Activated T-cell treated with anti-CD3 and anti-CD28 coated beads, Interleukin-2, amount 50 U/mL, for 4 hours (primary cell): Measurements from ENCODE around the gene PBX1. TPM values are rescaled to one million over a fixed set of nuclear protein-coding genes. Genes with fewer than 3 reads are reported as not detected.

ENCODE experiments used
- ATAC-seq, 2 donors: fragments of 200-7000 bp; cut with Tn5 transposase; one replicate each; pipeline ENCODE4 v1.10.0; 2021
- DNase-seq: peaks from one replicate; pipeline ENCODE4 v3.0.0-alpha.2; 2020
- H3K27me3 Mint-ChIP-seq: one replicate; pipeline ENCODE4 v1.8.0; 2021; ENCODE audit warnings: low read depth, mixed read lengths
- H3K36me3 Mint-ChIP-seq: one replicate; pipeline ENCODE4 v1.8.0; 2022; ENCODE audit warnings: mixed read lengths; ENCODE audit not compliant: insufficient read depth
- H3K4me1 Mint-ChIP-seq: one replicate; pipeline ENCODE4 v1.8.0; 2021; ENCODE audit warnings: low read depth, mixed read lengths
- H3K4me3 Mint-ChIP-seq: one replicate; pipeline ENCODE4 v1.8.0; 2021; ENCODE audit warnings: mild to moderate bottlenecking, moderate library complexity, mixed read lengths
- H3K9me3 Mint-ChIP-seq: one replicate; pipeline ENCODE4 v1.8.0; 2021; ENCODE audit warnings: mixed read lengths
- total RNA-seq, 3 donors: library from RNA; stranded (reverse); gene quantifications; one replicate each; pipeline ENCODE4 v1.2.1, GENCODE V29; 2021

The PBX1 gene
- total RNA-seq, 3 donors from 2014 or later, result 0.41 to 0.48 (median 0.47) TPM

- H3K9me3 Mint-ChIP-seq, result no peaks in the 10 kb centered on the region
- H3K4me1 Mint-ChIP-seq, result no peaks in the 10 kb centered on the region
- H3K27me3 Mint-ChIP-seq, result peaks cover 4% of the 10 kb centered on the region
- ATAC-seq (no peak), DNase-seq (no peak)
- H3K4me3 Mint-ChIP-seq, result no peak overlapping the region
- no peaks in the 10 kb centered on the region for H3K36me3 Mint-ChIP-seq
These were observed 216.1 kb downstream of the PBX1 start for GRCh38 chr1:164774819-164775654.

- no peaks in the 10 kb centered on the region for H3K9me3 Mint-ChIP-seq
- no peaks in the 10 kb centered on the region for H3K36me3 Mint-ChIP-seq
- H3K27me3 Mint-ChIP-seq, result peaks cover 6% of the 10 kb centered on the region
- ATAC-seq, result no peak
- no peak overlapping the region for H3K4me3 Mint-ChIP-seq
- no peak for DNase-seq
- no peaks in the 10 kb centered on the region for H3K4me1 Mint-ChIP-seq
These were observed 218.5 kb downstream of the PBX1 start for GRCh38 chr1:164777518-164777917.

- ATAC-seq, result no peak
- no peak for DNase-seq
- H3K27me3 Mint-ChIP-seq, result peaks cover 6% of the 10 kb centered on the region
- no peak overlapping the region for H3K4me3 Mint-ChIP-seq
- H3K9me3 Mint-ChIP-seq, result no peaks in the 10 kb centered on the region
- no peaks in the 10 kb centered on the region for H3K4me1 Mint-ChIP-seq
- H3K36me3 Mint-ChIP-seq, result no peaks in the 10 kb centered on the region
These were observed 220.4 kb downstream of the PBX1 start for GRCh38 chr1:164779376-164779775.

- Mint-ChIP-seq H3K36me3 (no peaks in the 10 kb centered on the region), H3K4me1 (no peaks in the 10 kb centered on the region), H3K4me3 (no peak overlapping the region), H3K27me3 (peaks cover 6% of the 10 kb centered on the region), H3K9me3 (no peaks in the 10 kb centered on the region)
- ATAC-seq, result no peak
- no peak for DNase-seq
These were observed 221.3 kb downstream of the PBX1 start for GRCh38 chr1:164780111-164780812.

- peaks cover 4% of the 10 kb centered on the region for H3K27me3 Mint-ChIP-seq
- ATAC-seq (no peak), DNase-seq (no peak)
- no peaks in the 10 kb centered on the region for H3K36me3 Mint-ChIP-seq
- no peaks in the 10 kb centered on the region for H3K4me1 Mint-ChIP-seq
- no peak overlapping the region for H3K4me3 Mint-ChIP-seq
- H3K9me3 Mint-ChIP-seq, result no peaks in the 10 kb centered on the region
These were observed 221.9 kb downstream of the PBX1 start for GRCh38 chr1:164780863-164781262.

- Mint-ChIP-seq H3K9me3 (no peaks in the 10 kb centered on the region), H3K36me3 (no peaks in the 10 kb centered on the region), H3K27me3 (peaks cover 2% of the 10 kb centered on the region), H3K4me3 (no peak overlapping the region), H3K4me1 (no peaks in the 10 kb centered on the region)
- DNase-seq, result no peak
- ATAC-seq, result no peak
These were observed 223.0 kb downstream of the PBX1 start for GRCh38 chr1:164781972-164782371.

GRCh38 chr1:164783778-164784555, 225.0 kb downstream of the PBX1 start:
- no peak for ATAC-seq
- peaks cover 4% of the 10 kb centered on the region for H3K27me3 Mint-ChIP-seq

GRCh38 chr1:164784960-164785359, 226.0 kb downstream of the PBX1 start:
- H3K4me1 Mint-ChIP-seq, result no peaks in the 10 kb centered on the region
- H3K4me3 Mint-ChIP-seq, result no peak overlapping the region
- no peak for DNase-seq
- H3K9me3 Mint-ChIP-seq, result no peaks in the 10 kb centered on the region
- no peaks in the 10 kb centered on the region for H3K36me3 Mint-ChIP-seq
- no peak for ATAC-seq
- peaks cover 4% of the 10 kb centered on the region for H3K27me3 Mint-ChIP-seq

More at GRCh38 chr1:164783778-164784555, 225.0 kb downstream of the PBX1 start:
- Mint-ChIP-seq H3K36me3 (no peaks in the 10 kb centered on the region), H3K4me3 (no peak overlapping the region), H3K4me1 (no peaks in the 10 kb centered on the region), H3K9me3 (no peaks in the 10 kb centered on the region)
- DNase-seq, result no peak

- peaks cover 2% of the 10 kb centered on the region for H3K27me3 Mint-ChIP-seq
- DNase-seq, result no peak
- H3K4me3 Mint-ChIP-seq, result no peak overlapping the region
- ATAC-seq, result no peak
- no peaks in the 10 kb centered on the region for H3K4me1 Mint-ChIP-seq
- H3K9me3 Mint-ChIP-seq, result no peaks in the 10 kb centered on the region
- no peaks in the 10 kb centered on the region for H3K36me3 Mint-ChIP-seq
These were observed 227.0 kb downstream of the PBX1 start for GRCh38 chr1:164785841-164786534.

GRCh38 chr1:164786980-164787833, 228.2 kb downstream of the PBX1 start:
- DNase-seq (peak; percentile 32), ATAC-seq (peak; percentile 57 to 61)
- Mint-ChIP-seq H3K4me3 (no peak overlapping the region), H3K4me1 (no peaks in the 10 kb centered on the region), H3K36me3 (no peaks in the 10 kb centered on the region), H3K9me3 (no peaks in the 10 kb centered on the region), H3K27me3 (peaks cover 2% of the 10 kb centered on the region)

GRCh38 chr1:164787834-164788231, 228.8 kb downstream of the PBX1 start:
- Mint-ChIP-seq H3K4me3 (no peak overlapping the region), H3K4me1 (no peaks in the 10 kb centered on the region), H3K36me3 (no peaks in the 10 kb centered on the region), H3K27me3 (peaks cover 2% of the 10 kb centered on the region), H3K9me3 (no peaks in the 10 kb centered on the region)
- ATAC-seq, result no peak
- no peak for DNase-seq

GRCh38 chr1:164790081-164790480, 231.1 kb downstream of the PBX1 start:
- Mint-ChIP-seq H3K27me3 (peaks cover 2% of the 10 kb centered on the region), H3K9me3 (no peaks in the 10 kb centered on the region), H3K4me3 (no peak overlapping the region), H3K36me3 (no peaks in the 10 kb centered on the region), H3K4me1 (no peaks in the 10 kb centered on the region)
- DNase-seq (no peak), ATAC-seq (no peak)

- no peaks in the 10 kb centered on the region for H3K4me1 Mint-ChIP-seq
- ATAC-seq, result no peak
These were observed 233.5 kb downstream of the PBX1 start for GRCh38 chr1:164792410-164793004.

More at GRCh38 chr1:164792410-164793004, 233.5 kb downstream of the PBX1 start:
- Mint-ChIP-seq H3K9me3 (no peaks in the 10 kb centered on the region), H3K27me3 (peaks cover under 1% of the 10 kb centered on the region), H3K36me3 (no peaks in the 10 kb centered on the region), H3K4me3 (no peak overlapping the region)
- no peak for DNase-seq
